ENCODE data around the gene PKP3. TPM values are rescaled to one million over a fixed set of nuclear protein-coding genes. Genes with fewer than 3 reads are reported as not detected.

PKP3 gene
- polyA plus RNA-seq, 1 of the 3 experiments (the other 2 are of a cell fraction) = 1.4 TPM

DNA sequence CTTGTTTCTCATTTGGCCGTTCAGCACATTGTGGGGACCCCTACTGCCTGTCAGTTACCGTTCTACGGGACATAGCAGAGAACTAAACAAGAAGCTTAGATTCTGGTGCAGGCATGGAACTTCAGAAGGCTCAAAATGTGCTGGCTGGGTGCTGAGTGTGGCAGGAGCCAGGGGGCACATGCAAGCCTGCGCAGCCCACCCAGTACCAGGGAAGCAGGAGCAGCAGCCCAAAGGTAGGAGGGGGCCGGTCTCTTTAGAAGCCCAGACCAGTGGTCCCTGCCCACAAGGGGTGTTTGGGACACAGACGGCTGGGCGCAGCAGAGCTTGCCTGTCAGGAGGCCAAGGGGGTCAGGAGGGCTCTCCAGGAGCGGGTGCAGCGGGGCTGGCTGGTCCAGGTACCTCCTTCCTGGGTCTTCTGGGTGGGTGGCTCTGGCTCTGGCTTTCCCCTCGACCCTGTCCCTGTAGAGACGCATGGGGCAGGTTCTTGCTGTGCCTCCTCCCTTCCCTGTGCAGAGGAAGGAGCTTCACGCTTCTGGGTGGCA lies 58.3 kb downstream of the PKP3 start:
- H3K9me2 ChIP-seq = no peaks in the 10 kb centered on the region
- TF ChIP-seq, protein P1, sequence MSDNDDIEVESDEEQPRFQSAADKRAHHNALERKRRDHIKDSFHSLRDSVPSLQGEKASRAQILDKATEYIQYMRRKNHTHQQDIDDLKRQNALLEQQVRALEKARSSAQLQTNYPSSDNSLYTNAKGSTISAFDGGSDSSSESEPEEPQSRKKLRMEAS (IDR thresholded peaks at IDR 0.05; ENCODE audit: low read depth) = no peak
- TF ChIP-seq TEAD4 (IDR thresholded peaks at IDR 0.05; ENCODE audit: borderline replicate concordance, insufficient read depth) = no peak
- TF ChIP-seq MEF2A (IDR thresholded peaks at IDR 0.05; ENCODE audit: borderline replicate concordance, low read depth) = no peak
- no peak for TF ChIP-seq GATA2 (CRISPR knock-in tag; IDR thresholded peaks at IDR 0.05)
- no peak for TF ChIP-seq MXI1 (IDR thresholded peaks at IDR 0.05; ENCODE audit: low read depth, low read length)
- no peak for TF ChIP-seq CHD2 (IDR thresholded peaks at IDR 0.05; ENCODE audit: low read length, partially characterized antibody)
- TF ChIP-seq TCF12 (IDR thresholded peaks at IDR 0.05) = no peak
- TF ChIP-seq RXRA (IDR thresholded peaks at IDR 0.05; ENCODE audit: borderline replicate concordance, low read depth) = no peak
- no peak for TF ChIP-seq NRF1 (IDR thresholded peaks at IDR 0.05; ENCODE audit: low read depth, low read length)
- TF ChIP-seq, protein P2, sequence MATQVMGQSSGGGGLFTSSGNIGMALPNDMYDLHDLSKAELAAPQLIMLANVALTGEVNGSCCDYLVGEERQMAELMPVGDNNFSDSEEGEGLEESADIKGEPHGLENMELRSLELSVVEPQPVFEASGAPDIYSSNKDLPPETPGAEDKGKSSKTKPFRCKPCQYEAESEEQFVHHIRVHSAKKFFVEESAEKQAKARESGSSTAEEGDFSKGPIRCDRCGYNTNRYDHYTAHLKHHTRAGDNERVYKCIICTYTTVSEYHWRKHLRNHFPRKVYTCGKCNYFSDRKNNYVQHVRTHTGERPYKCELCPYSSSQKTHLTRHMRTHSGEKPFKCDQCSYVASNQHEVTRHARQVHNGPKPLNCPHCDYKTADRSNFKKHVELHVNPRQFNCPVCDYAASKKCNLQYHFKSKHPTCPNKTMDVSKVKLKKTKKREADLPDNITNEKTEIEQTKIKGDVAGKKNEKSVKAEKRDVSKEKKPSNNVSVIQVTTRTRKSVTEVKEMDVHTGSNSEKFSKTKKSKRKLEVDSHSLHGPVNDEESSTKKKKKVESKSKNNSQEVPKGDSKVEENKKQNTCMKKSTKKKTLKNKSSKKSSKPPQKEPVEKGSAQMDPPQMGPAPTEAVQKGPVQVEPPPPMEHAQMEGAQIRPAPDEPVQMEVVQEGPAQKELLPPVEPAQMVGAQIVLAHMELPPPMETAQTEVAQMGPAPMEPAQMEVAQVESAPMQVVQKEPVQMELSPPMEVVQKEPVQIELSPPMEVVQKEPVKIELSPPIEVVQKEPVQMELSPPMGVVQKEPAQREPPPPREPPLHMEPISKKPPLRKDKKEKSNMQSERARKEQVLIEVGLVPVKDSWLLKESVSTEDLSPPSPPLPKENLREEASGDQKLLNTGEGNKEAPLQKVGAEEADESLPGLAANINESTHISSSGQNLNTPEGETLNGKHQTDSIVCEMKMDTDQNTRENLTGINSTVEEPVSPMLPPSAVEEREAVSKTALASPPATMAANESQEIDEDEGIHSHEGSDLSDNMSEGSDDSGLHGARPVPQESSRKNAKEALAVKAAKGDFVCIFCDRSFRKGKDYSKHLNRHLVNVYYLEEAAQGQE (IDR thresholded peaks at IDR 0.05; ENCODE audit: low read depth, low read length) = no peak
- TF ChIP-seq, protein P3, sequence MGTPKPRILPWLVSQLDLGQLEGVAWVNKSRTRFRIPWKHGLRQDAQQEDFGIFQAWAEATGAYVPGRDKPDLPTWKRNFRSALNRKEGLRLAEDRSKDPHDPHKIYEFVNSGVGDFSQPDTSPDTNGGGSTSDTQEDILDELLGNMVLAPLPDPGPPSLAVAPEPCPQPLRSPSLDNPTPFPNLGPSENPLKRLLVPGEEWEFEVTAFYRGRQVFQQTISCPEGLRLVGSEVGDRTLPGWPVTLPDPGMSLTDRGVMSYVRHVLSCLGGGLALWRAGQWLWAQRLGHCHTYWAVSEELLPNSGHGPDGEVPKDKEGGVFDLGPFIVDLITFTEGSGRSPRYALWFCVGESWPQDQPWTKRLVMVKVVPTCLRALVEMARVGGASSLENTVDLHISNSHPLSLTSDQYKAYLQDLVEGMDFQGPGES (IDR thresholded peaks at IDR 0.05; ENCODE audit: low read depth, low read length) = no peak
- TF ChIP-seq SIN3A (IDR thresholded peaks at IDR 0.05; ENCODE audit: borderline replicate concordance, low read depth, low read length) = no peak
- no peak for TF ChIP-seq NFIC (IDR thresholded peaks at IDR 0.05; ENCODE audit: borderline replicate concordance)
- TF ChIP-seq, protein P4, sequence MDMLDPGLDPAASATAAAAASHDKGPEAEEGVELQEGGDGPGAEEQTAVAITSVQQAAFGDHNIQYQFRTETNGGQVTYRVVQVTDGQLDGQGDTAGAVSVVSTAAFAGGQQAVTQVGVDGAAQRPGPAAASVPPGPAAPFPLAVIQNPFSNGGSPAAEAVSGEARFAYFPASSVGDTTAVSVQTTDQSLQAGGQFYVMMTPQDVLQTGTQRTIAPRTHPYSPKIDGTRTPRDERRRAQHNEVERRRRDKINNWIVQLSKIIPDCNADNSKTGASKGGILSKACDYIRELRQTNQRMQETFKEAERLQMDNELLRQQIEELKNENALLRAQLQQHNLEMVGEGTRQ (IDR thresholded peaks at IDR 0.05; ENCODE audit: borderline replicate concordance, low read depth, low read length) = no peak
- TF ChIP-seq SMC3 (IDR thresholded peaks at IDR 0.05; ENCODE audit: low read depth, low read length) = no peak
- TF ChIP-seq RAD21 (IDR thresholded peaks at IDR 0.05; ENCODE audit: low read length) = no peak
- TF ChIP-seq, protein P5, sequence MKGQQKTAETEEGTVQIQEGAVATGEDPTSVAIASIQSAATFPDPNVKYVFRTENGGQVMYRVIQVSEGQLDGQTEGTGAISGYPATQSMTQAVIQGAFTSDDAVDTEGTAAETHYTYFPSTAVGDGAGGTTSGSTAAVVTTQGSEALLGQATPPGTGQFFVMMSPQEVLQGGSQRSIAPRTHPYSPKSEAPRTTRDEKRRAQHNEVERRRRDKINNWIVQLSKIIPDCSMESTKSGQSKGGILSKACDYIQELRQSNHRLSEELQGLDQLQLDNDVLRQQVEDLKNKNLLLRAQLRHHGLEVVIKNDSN (IDR thresholded peaks at IDR 0.05; ENCODE audit: borderline replicate concordance, low read depth) = no peak
- WGBS (ENCODE audit: low lambda C conversion rate) = 94% methylated on average over 9 of the region's 12 CpGs
- H3K36me3 ChIP-seq (replicated peaks in 1 of 2; ENCODE audit: control insufficient read depth in 1 of 2, insufficient read depth in 2 of 2, low read length in 1 of 2) = peaks cover 6 to 16% of the 10 kb centered on the region in 2 experiments
- no peak for DNase-seq
- peaks cover 11% of the 10 kb centered on the region for H4K20me1 ChIP-seq (ENCODE audit: insufficient read depth)
- H3K79me2 ChIP-seq (ENCODE audit: insufficient read depth) = peaks cover 62% of the 10 kb centered on the region
- H3K27ac ChIP-seq (ENCODE audit: low read depth in 2 of 2, low read length in 1 of 2) = no peak overlapping the region
- ChIA-PET CTCF (interaction anchor here (6.5 kb wide), 1 partner anchor 46 kb away, joined by 77 read pairs; no protein-coding TSS in a partner anchor), POLR2A (no interaction called here)
- no peak overlapping the region for H3K4me3 ChIP-seq (ENCODE audit: low read depth in 2 of 2, low read length in 1 of 2)
- peaks cover 6 to 24% of the 10 kb centered on the region in 2 experiments; a peak in 2 of 4 replicates for H3K4me1 ChIP-seq (ENCODE audit: control insufficient read depth in 1 of 2, insufficient read depth in 2 of 2, low read depth in 1 of 2, low read length in 1 of 2)
- H3K4me2 ChIP-seq = no peak overlapping the region
- no peak overlapping the region for H2AFZ ChIP-seq (ENCODE audit: low read depth)
- H3F3A ChIP-seq (replicated peaks; ENCODE audit: insufficient read depth) = peaks cover 10% of the 10 kb centered on the region
- no peak overlapping the region for H3K9ac ChIP-seq
- no peaks in the 10 kb centered on the region for H3K9me3 ChIP-seq
- no peaks in the 10 kb centered on the region for H3K27me3 ChIP-seq (ENCODE audit: insufficient read depth)
